Keratinocyte (primary cell): ENCODE results near the gene CFAP90.

ENCODE experiments used
- CTCF ChIP-seq, 3 experiments: IDR thresholded peaks in 1 of 3; conservative IDR thresholded peaks in 1 of 3; optimal IDR thresholded peaks in 1 of 3; 2 replicates in 2 of 3; 3 replicates in 1 of 3; pipeline versions ENCODE3 to v1.5.1; 2011; ENCODE audit warnings: low read length in 3 of 3, mild to moderate bottlenecking in 3 of 3, moderate library complexity in 2 of 3, control low read depth in 1 of 3, inconsistent platforms in 1 of 3; ENCODE audit not compliant: insufficient read depth in 2 of 3; ENCODE audit errors: extremely low read depth in 1 of 3
- EZH2 ChIP-seq: IDR thresholded peaks from one replicate; pipeline ENCODE4 v1.6.1; 2012; ENCODE audit warnings: inconsistent platforms, mild to moderate bottlenecking, low read length, moderate library complexity

- TF ChIP-seq CTCF (optimal IDR thresholded peaks at IDR 0.05 in 1 of 3, IDR thresholded peaks at IDR 0.05 in 1 of 3, conservative IDR thresholded peaks at IDR 0.05 in 1 of 3; ENCODE audit: extremely low read depth in 1 of 3, insufficient read depth in 2 of 3, low read length in 3 of 3) (no peak), EZH2 (no peak)
Measured at GRCh38 chr5:7868427-7868772, 17.5 kb upstream of the CFAP90 start.
